HUES6 (cell line): ENCODE data around the gene INPP5F.
"Not testable (repeated sequence)": the region's sequence is repeated elsewhere in the genome, so short reads cannot be mapped to it uniquely, and the experiment has no call there.

Experiments used
- H3K27ac ChIP-seq: 2 replicates; pipeline ENCODE4 v1.7.0; 2013; ENCODE audit warnings: low read depth, mild to moderate bottlenecking, low read length, inconsistent platforms
- H3K27me3 ChIP-seq: 2 replicates; pipeline ENCODE4 v1.6.1; 2013; ENCODE audit warnings: low read length; ENCODE audit not compliant: control insufficient read depth, insufficient read depth
- H3K36me3 ChIP-seq: 2 replicates; pipeline ENCODE4 v1.6.1; 2013; ENCODE audit warnings: low read length; ENCODE audit not compliant: control insufficient read depth, insufficient read depth
- H3K4me1 ChIP-seq: 2 replicates; pipeline ENCODE4 v1.6.1; 2013; ENCODE audit warnings: low read length; ENCODE audit not compliant: control insufficient read depth, insufficient read depth
- H3K4me3 ChIP-seq: 2 replicates; pipeline ENCODE4 v1.5.1; 2013; ENCODE audit warnings: low read depth, low read length
- H3K9ac ChIP-seq: one replicate; pipeline ENCODE4 v1.6.1; 2013; ENCODE audit warnings: mild to moderate bottlenecking, low read length
- H3K9me3 ChIP-seq: 2 replicates; pipeline ENCODE4 v1.6.1; 2013; ENCODE audit warnings: low read depth, low read length; ENCODE audit not compliant: control insufficient read depth, insufficient read depth

The INPP5F gene

DNA sequence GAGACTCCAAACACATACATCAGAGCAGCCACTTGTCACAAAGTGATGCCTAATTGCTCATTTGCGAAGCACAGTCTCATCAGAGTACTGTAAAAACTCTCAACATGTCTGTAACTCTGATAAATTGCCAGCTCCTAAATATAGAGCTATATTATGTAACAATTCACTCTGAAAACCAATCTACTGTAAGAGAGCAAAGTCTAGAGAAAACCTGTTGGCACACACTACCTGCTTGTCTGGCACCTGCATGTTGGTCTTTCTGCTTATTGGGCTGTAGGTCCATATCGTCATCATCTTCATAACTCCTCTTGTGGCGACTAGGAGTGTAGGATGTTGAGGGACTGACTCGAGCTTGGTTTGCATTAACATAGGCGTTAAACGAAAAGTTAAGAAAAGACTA lies 127.0 kb downstream of the INPP5F start:
- Histone ChIP-seq H3K9ac (no peak overlapping the region), H3K4me1 (peaks cover 6% of the 10 kb centered on the region), H3K36me3 (peaks cover 80% of the 10 kb centered on the region), H3K9me3 (no peaks in the 10 kb centered on the region), H3K27ac (no peak overlapping the region), H3K4me3 (no peak overlapping the region), H3K27me3 (no peaks in the 10 kb centered on the region)

DNA sequence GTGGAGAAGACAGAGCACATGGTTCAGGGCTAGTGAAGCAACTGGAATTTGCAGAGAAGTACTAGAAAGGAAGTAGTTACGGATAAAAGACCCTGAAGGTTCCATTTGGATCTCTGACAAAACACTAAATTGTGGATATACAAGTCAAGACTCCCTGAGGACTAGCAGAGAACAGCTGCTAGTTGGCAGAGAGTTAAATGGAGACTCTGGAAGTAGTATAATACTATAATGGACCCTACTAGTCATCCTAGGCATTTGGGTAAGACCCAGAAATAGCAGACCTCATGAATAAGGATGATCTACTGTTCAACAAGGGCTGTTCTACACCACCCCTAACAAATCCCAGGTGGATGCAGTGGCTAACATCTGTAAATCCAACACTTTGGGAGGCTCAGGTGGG lies 127.7 kb downstream of the INPP5F start:
- H3K4me3 ChIP-seq = no peak overlapping the region
- peaks cover 79% of the 10 kb centered on the region for H3K36me3 ChIP-seq
- H3K27me3 ChIP-seq = no peaks in the 10 kb centered on the region

DNA sequence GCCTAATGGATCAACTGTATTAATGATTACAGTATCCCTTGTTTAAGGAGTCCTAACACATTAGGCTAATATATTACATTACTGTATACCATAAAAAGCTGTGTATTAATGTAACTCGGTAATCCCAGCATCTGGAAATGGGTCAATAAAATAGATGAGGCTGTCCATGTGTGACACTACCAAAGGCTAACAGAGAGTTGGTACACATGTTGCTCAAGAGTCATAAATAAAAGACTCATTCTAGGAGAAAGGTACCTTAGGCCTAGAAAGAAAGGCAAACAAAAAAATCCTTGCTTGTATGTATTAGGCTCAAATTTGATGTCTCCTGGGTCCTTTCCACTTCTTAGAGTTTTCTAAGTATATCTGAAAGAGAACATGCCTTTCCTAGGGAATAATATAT lies 132.2 kb downstream of the INPP5F start:
- H3K27me3 ChIP-seq = no peaks in the 10 kb centered on the region
- H3K36me3 ChIP-seq = peaks cover 40% of the 10 kb centered on the region

More for the DNA sequence above, 127.7 kb downstream of the INPP5F start:
- no peak overlapping the region for H3K9ac ChIP-seq
- H3K9me3 ChIP-seq = no peaks in the 10 kb centered on the region
- H3K4me1 ChIP-seq = peaks cover 6% of the 10 kb centered on the region
- H3K27ac ChIP-seq = no peak overlapping the region

DNA sequence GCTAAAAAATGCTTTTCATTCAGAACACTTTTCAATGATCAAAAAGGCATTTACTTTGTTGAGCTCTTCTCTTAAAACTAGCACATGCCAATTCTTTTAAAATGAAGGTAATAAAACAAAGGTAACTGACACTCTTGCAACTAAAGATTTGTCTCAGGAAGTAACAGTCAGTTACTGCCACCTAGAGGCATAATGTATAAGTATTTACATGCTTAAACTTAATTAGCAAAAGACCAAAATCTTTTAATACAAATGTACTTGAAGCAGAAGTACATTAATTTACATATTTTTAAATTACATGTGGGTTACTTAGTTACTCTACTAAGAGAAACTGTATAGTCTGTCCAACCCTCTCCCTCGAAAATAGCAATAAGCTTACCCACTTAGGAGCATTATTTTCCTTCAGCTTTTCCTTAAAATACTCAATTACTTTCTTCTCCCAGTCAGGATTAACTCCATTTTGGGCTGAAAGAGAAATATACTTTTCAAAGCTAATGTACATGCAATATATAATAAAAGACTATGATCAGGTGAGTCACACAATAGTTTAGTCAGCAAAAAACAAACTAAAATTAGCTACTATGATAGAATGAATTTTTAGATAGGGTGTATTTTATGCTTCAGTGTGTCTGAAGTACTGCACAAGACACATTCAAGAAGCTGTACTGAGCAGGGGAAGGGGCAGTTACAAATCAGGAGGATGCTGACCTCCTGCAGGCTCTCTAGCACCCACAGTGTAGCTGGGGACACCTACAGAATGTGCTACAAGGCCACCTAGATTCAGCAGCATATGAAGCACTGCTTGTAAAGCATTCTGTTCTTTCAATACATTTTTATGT lies 133.8 kb downstream of the INPP5F start:
- Histone ChIP-seq H3K27me3 (no peaks in the 10 kb centered on the region), H3K36me3 (peaks cover 29% of the 10 kb centered on the region), H3K9me3 (peaks cover 7% of the 10 kb centered on the region; the same call in 1 of the 2 replicates), H3K27ac (no peak overlapping the region), H3K4me1 (peaks cover 17% of the 10 kb centered on the region), H3K9ac (no peak overlapping the region), H3K4me3 (no peak overlapping the region)

More for the DNA sequence above, 132.2 kb downstream of the INPP5F start:
- no peak overlapping the region for H3K4me3 ChIP-seq
- no peak overlapping the region for H3K27ac ChIP-seq
- no peak overlapping the region for H3K9ac ChIP-seq
- no peaks in the 10 kb centered on the region for H3K9me3 ChIP-seq
- H3K4me1 ChIP-seq = peaks cover 17% of the 10 kb centered on the region

DNA sequence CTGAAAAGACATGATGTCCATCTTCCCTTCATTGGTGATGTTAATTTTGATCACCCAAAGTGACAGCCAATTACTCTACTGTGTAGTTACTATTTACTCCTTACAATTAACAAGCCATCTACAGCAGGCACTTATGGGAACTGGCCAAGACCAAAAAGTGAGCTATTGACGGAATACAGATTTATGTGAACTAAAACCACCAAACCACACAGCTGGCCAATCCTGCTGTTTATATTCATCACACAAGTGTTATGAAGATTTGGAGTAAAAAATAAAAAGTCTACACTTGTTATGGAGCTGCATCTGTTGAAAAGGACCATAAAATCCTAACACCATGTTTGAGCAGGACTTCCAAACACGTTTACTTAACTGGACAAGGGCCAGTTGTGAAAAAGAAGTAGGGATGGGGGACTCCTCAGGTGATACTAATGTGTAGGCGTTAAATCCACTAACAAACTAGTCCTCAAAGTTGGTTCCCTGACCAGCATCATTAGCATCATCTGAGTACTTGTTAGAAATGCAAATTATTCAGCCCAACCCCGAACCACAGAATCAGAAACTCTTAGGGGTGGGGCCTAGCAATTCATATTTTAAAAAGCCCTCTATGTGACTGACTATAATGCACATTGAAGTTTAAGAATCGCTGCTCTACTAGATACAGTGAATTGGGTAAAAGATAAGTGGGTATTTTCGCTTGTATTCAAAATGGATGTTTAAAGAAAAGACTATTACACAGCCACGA lies 135.2 kb downstream of the INPP5F start:
- Histone ChIP-seq H3K27ac (no peak overlapping the region), H3K4me3 (no peak overlapping the region), H3K36me3 (peaks cover 36% of the 10 kb centered on the region), H3K9me3 (peaks cover 15% of the 10 kb centered on the region; the same call in 1 of the 2 replicates), H3K9ac (no peak overlapping the region), H3K27me3 (no peaks in the 10 kb centered on the region), H3K4me1 (peaks cover 17% of the 10 kb centered on the region)

DNA sequence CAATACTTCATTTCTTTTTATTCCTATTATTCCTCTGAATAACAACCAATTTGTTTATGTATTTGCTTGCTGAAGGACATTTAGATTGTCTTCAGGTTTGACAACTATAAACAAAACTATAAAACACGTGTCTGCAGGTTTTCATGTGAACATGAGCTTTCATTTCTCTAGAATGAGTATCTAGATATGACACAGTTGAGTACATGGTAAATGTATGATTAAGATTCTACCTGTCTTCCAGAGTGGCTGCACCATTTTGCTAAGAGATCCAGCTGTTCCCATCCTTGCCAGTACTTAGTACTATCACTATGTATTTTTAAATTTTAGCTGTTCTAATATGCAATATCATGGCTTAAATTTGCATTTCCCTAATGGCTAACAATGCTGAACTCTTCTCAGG lies 136.7 kb downstream of the INPP5F start:
- Histone ChIP-seq H3K9ac (no peak overlapping the region), H3K4me3 (no peak overlapping the region), H3K36me3 (peaks cover 22% of the 10 kb centered on the region), H3K9me3 (peaks cover 15% of the 10 kb centered on the region; the same call in 1 of the 2 replicates), H3K27me3 (no peaks in the 10 kb centered on the region), H3K27ac (no peak overlapping the region), H3K4me1 (peaks cover 17% of the 10 kb centered on the region)

DNA sequence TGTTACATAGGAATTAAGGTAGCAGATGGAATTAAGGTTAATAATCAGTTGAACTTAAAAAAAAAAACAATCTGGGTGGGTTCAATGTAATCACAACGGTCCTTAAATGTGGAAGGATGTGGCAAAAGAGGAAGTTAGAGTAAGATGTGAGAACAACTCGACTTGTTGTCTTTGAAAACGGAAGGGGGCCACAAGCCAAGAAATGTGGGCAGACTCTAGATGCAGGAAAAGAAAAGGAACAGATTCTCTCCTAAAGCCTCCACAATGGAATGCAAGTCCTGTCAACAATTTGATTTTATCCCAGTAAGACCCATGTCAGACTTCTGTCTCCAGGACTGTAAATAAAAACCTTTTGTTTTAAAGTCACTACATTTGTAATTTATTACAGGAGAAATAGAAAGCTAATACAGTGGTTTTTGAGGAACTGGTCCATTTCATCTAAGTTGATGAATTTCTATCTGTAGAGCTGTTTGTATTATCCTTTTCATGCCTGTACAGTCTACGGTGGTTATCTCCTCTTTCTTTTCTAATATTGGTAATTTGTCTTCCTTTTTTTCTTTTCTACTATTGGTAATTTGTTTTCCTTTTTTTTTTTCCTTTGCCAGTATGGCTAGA lies 138.2 kb downstream of the INPP5F start:
- H3K27me3 ChIP-seq = no peaks in the 10 kb centered on the region
- H3K4me3 ChIP-seq = no peak overlapping the region
- H3K36me3 ChIP-seq = peaks cover 14% of the 10 kb centered on the region
- no peak overlapping the region for H3K9ac ChIP-seq
- peaks cover 17% of the 10 kb centered on the region for H3K4me1 ChIP-seq
- H3K9me3 ChIP-seq = peaks cover 15% of the 10 kb centered on the region; the same call in 1 of the 2 replicates
- no peak overlapping the region for H3K27ac ChIP-seq

DNA sequence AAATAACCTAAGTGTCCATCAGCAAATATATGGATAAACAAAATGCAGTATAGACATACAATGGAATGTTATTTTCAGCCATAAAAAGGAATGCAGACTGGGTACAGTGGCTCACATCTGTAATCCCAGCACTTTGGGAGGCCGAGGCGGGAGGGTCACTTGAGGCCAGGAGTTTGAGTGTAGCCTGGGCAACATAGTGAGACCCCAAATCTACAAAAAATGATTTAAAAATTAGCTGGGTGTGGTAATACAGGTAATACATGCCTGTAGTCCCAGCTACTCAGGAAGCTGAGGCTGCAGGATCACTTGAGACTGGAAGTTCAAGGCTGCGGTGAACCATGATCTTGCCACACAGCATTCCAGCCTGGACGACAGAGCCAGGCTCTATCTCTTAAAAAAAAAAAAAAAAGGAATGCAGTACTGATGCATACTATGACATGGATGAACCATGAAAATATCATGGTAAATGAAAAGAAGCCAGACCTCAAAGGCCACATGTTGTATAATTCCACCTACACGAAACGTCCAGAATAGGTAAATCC lies 139.9 kb downstream of the INPP5F start:
- Histone ChIP-seq H3K9me3 (peaks cover 15% of the 10 kb centered on the region; the same call in 1 of the 2 replicates), H3K27me3 (no peaks in the 10 kb centered on the region), H3K9ac (no peak overlapping the region), H3K36me3 (peaks cover 14% of the 10 kb centered on the region), H3K4me3 (no peak overlapping the region), H3K27ac (no peak overlapping the region), H3K4me1 (peaks cover 11% of the 10 kb centered on the region)

DNA sequence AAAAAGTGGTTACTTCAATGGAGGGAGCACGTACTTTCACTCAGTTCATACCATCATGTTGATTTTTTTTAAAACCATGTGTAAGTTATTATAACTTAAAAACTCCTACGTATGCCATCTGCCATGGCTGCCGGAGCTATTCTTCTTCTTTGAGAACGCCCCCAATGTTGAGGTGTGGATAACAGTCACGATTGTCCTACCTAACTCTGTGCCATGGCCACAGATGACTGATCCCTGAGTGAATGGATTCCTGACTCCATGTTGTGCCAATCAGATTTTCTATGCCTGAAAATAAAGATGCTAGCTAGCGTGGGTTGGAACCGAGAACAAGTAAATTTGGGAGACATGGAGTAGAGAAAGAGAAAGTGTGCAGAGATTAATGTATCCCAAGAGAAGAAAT lies 141.5 kb downstream of the INPP5F start:
- Histone ChIP-seq H3K36me3 (peaks cover 14% of the 10 kb centered on the region), H3K4me1 (peaks cover 5% of the 10 kb centered on the region; the same call in 1 of the 2 replicates)

DNA sequence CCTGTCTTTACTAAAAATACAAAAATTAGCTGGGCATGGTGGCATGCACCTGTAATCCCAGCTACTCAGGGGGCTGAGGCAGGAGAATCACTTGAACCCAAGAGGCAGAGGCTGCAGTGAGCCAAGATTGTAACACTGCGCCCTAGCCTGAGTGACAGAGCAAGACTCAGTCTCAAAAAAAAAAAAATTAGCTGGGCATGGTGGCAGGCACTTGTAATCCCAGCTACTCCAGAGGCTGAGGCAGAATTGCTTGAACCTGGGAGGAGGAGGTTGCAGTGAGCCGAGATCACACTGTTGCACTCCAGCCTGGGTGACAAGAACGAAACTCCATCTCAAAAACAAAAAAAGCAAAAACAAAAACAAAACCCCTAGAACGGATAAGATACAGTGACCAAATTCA lies 143.5 kb downstream of the INPP5F start:
- not testable (repeated sequence) for H3K9ac ChIP-seq, H3K27ac ChIP-seq, H3K4me3 ChIP-seq, H3K9me3 ChIP-seq, H3K27me3 ChIP-seq
- Histone ChIP-seq H3K4me1 (peaks cover 11% of the 10 kb centered on the region; the same call in 1 of the 2 replicates), H3K36me3 (peaks cover 14% of the 10 kb centered on the region)

More for the DNA sequence above, 141.5 kb downstream of the INPP5F start:
- peaks cover 15% of the 10 kb centered on the region; the same call in 1 of the 2 replicates for H3K9me3 ChIP-seq
- no peaks in the 10 kb centered on the region for H3K27me3 ChIP-seq
- no peak overlapping the region for H3K27ac ChIP-seq
- no peak overlapping the region for H3K4me3 ChIP-seq
- no peak overlapping the region for H3K9ac ChIP-seq
